ENCODE data around the gene SLC2A1.

DNA sequence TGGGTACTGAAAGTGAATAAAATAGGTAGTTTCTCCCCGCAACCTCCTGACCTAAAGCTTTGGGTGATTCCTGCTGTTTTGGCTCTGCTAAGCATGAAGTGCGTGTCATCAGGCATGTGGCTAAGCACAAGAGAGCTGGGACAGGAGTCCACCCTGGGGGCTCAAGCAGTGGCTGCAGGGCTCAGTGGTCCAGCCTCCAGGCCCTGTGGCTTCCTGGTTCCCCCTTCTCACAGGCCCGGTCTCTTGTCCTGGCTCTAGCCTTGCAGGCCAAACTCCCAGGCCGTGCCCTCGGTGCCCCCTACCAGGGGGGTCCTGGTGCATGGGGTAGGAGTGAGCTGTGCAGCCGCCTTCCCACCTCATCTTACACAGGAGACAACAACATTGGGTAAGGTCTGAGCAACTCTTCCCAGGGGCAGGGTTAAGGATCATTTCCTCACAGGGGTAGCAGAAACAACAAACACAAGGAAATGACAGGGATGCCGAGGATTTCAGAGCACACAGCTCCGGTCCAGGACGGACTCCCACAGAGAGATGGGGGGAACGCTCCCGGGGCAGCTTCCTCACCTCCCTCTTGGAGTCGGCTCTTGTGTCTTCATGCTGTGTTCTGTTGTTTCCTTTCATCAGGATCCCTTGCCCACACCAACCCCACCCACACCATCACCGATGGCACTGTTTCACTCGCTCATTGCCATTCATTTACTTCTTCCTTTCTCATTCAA, 19.8 kb upstream of the SLC2A1 start:
- no peak for TF ChIP-seq HDGF (IDR thresholded peaks at IDR 0.05; ENCODE audit: borderline replicate concordance)
- TF ChIP-seq, protein P1, sequence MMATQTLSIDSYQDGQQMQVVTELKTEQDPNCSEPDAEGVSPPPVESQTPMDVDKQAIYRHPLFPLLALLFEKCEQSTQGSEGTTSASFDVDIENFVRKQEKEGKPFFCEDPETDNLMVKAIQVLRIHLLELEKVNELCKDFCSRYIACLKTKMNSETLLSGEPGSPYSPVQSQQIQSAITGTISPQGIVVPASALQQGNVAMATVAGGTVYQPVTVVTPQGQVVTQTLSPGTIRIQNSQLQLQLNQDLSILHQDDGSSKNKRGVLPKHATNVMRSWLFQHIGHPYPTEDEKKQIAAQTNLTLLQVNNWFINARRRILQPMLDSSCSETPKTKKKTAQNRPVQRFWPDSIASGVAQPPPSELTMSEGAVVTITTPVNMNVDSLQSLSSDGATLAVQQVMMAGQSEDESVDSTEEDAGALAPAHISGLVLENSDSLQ (IDR thresholded peaks at IDR 0.05) = no peak
- TF ChIP-seq FOXM1 (IDR thresholded peaks at IDR 0.05; ENCODE audit: borderline replicate concordance) = no peak
- no peak for TF ChIP-seq LEF1 (IDR thresholded peaks at IDR 0.05; ENCODE audit: borderline replicate concordance)
- TF ChIP-seq SP1 (IDR thresholded peaks at IDR 0.05) = no peak
- no peak for TF ChIP-seq NFRKB (IDR thresholded peaks at IDR 0.05)
- TF ChIP-seq L3MBTL2 (conservative IDR thresholded peaks at IDR 0.05) = no peak
